Erythroblast (primary cell): ENCODE results near the gene TSHZ1.

Experiments
- GATA1 ChIP-seq: IDR thresholded peaks from 2 replicates; pipeline ENCODE4 v1.6.1; 2011; ENCODE audit warnings: low read depth, mild to moderate bottlenecking, control low read depth, low read length, moderate library complexity
- POLR2A ChIP-seq: IDR thresholded peaks from 2 replicates; pipeline ENCODE4 v1.6.1; 2011; ENCODE audit warnings: mild to moderate bottlenecking, low read length

GRCh38 chr18:75240433-75240832 is 29.8 kb downstream of the TSHZ1 start:
- no peak for TF ChIP-seq POLR2A
- TF ChIP-seq GATA1 = no peak
